ENCODE results near the gene CGB2.
"Not testable (repeated sequence)": the region's sequence is repeated elsewhere in the genome, so short reads cannot be mapped to it uniquely, and the experiment has no call there.

Gene CGB2

DNA sequence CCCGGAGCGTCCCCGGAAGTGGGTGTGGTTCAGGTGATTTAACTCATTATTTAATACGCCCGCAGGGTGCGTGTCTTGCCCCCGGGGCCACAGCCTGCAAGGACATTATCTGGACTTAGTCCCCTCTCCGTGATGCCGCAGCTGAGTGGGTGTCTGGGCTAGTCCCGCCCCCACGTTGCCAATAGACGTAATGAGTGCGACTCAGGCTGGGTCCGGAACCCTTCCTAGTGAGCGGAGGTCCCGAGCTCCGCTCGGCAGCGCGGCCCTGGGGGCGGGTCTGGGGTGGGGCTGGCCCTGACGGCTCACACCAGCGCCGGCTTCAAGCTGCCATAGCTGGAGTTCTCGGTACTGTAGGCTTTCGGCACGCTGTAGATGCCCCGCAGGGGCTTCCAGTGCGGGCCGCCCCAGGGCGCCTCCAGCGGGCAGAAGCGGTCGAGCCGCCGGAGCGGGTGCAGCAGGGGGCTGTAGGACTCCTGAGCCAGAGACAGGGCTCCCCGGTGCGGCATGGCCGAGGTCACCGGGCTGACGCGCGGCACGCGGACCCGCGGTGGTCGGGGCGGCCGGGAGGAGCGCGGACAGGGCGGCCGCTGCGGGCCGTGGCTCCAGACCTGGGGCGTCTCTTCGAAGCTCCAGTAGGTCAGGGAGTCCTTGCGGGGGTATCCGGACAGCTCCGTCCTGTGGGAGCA, 13.9 kb upstream of the CGB2 start:
- H3K4me3 Mint-ChIP-seq: peak overlapping the region; percentile 78
- DNase-seq: peak; percentile 75
- H3K27me3 Mint-ChIP-seq: peaks cover 39% of the 10 kb centered on the region
- peaks cover 32% of the 10 kb centered on the region for H3K4me1 Mint-ChIP-seq
- H3K27ac Mint-ChIP-seq: no peak overlapping the region
- CTCF ChIA-PET: interaction anchor here (1.1 to 1.5 kb wide), 4 partner anchors 9 to 181 kb away, joined by 4 to 6 read pairs (median 4); no protein-coding TSS in a partner anchor
- no peaks in the 10 kb centered on the region for H3K9me3 Mint-ChIP-seq
- peaks cover 8% of the 10 kb centered on the region for H3K36me3 Mint-ChIP-seq

DNA sequence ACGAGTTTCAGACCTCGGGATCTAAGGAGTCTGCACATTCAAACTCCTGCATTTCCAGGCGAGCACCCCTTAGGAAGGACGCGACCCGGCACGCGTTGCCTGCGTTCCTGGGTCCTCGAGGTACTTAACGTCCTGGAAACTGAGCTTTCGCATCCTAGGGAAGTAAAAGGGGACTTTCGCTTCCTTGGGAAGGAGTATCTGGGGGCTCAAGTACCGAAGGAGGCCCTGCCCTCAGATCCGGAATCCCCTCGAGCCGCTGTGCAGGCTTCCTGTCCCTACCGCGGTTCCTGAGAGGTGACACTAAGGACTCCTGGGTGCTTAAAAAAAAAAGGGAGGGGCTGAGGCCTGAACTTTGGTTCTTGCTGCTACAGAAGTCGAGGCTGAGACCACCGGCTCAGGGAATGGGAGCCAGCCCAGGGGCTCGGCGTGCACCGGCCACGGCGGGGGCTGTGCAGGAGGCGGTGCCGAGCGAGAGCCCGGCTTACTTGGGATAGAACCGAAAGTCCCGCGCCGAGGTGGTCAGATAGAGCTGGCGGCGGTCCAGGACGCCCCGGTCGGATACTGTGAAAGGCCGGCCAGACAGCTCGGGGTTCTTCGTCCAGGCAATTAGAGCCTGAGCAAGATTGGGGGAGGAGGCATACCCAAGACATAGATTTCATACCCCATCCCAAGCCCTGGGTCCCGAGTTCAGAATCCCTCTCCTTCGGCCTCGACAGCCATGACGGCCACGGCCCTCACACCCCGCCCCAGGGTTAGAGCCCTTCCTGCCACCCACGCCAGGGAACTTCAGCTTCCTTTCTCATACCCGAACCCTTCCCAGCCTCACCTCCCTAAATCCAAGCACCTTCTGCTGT, 13.1 kb upstream of the CGB2 start:
- Mint-ChIP-seq H3K27me3 (peaks cover 39% of the 10 kb centered on the region), H3K4me1 (peaks cover 32% of the 10 kb centered on the region), H3K4me3 (peak overlapping the region; percentile 78)
- peak; percentile 47 for DNase-seq
- H3K36me3 Mint-ChIP-seq, H3K9me3 Mint-ChIP-seq, H3K27ac Mint-ChIP-seq: not testable (repeated sequence)
- CTCF ChIA-PET: interaction anchor here (1.0 to 1.8 kb wide), 8 partner anchors 9 to 180 kb away, joined by 3 to 8 read pairs (median 4); partner anchors contain the start of genes GYS1 and RUVBL2

DNA sequence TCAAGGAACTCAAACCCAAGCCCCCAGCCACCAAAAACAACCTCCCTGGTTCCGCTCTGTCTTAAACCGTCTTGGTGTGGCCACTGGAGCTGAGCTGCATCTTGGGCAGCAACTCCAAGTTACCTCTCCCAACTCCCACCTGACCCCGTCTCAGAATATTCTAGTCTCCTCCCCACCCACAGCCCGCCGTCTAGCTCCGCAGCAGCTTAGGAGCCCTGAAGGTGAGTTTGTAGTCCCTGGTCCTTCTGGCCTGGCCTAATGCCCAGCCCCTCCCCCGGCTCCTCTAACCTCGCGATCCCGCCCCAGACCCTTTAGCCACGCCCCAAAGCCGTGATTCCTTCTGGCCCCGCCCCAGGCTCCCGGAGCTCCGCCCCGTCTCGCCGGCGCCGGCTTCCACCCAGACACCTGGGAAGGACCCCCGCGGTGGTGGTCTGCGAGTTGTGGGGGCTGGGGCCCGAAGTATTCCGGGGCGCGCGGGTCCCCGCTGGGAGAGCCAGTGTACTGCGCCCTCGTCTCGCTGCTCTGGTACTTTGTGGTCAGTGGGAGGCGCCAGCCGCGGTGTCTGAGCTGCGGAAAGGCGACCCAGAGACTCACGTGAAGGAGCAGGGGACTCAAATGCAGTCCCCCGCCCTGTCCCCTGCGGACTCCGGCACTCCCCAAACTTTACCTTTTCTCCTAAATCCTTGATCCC, 12.3 kb upstream of the CGB2 start:
- peaks cover 39% of the 10 kb centered on the region for H3K27me3 Mint-ChIP-seq
- peak; percentile 73 for DNase-seq
- no peak overlapping the region for H3K27ac Mint-ChIP-seq
- H3K36me3 Mint-ChIP-seq: peaks cover 8% of the 10 kb centered on the region
- no peaks in the 10 kb centered on the region for H3K9me3 Mint-ChIP-seq
- H3K4me1 Mint-ChIP-seq: peaks cover 32% of the 10 kb centered on the region
- peak overlapping the region; percentile 78 for H3K4me3 Mint-ChIP-seq
- CTCF ChIA-PET: interaction anchor here (1.0 to 1.8 kb wide), 4 partner anchors 10 to 49 kb away, joined by 3 to 8 read pairs (median 3); partner anchors contain the start of genes GYS1 and RUVBL2

DNA sequence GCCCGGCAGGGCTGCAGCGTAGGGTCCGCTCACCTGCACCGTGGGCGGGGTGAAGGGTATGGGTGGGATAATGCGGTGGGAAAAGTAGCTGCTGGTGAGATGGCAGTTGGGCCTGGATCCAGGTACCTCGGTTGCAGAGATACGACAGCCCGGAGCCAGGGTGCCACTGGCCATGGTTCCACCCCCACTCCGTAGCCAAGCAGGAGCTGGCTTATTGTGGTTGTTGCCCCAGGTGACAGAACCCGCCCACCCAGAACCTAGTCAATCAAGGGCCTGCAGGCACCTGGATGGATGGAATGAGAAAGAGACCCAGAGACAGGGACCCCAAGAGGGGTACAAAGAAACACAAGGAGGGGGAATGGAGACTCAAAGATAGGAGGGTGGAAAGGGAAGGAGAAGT, 11.3 kb upstream of the CGB2 start:
- Mint-ChIP-seq H3K4me3 (no peak overlapping the region), H3K4me1 (peaks cover 32% of the 10 kb centered on the region), H3K27ac (no peak overlapping the region), H3K9me3 (no peaks in the 10 kb centered on the region), H3K36me3 (peaks cover 6% of the 10 kb centered on the region), H3K27me3 (peaks cover 39% of the 10 kb centered on the region)
- no peak for DNase-seq
- CTCF ChIA-PET: interaction anchor here (1.8 kb wide), 1 partner anchor 20 kb away, joined by 8 read pairs; no protein-coding TSS in a partner anchor

DNA sequence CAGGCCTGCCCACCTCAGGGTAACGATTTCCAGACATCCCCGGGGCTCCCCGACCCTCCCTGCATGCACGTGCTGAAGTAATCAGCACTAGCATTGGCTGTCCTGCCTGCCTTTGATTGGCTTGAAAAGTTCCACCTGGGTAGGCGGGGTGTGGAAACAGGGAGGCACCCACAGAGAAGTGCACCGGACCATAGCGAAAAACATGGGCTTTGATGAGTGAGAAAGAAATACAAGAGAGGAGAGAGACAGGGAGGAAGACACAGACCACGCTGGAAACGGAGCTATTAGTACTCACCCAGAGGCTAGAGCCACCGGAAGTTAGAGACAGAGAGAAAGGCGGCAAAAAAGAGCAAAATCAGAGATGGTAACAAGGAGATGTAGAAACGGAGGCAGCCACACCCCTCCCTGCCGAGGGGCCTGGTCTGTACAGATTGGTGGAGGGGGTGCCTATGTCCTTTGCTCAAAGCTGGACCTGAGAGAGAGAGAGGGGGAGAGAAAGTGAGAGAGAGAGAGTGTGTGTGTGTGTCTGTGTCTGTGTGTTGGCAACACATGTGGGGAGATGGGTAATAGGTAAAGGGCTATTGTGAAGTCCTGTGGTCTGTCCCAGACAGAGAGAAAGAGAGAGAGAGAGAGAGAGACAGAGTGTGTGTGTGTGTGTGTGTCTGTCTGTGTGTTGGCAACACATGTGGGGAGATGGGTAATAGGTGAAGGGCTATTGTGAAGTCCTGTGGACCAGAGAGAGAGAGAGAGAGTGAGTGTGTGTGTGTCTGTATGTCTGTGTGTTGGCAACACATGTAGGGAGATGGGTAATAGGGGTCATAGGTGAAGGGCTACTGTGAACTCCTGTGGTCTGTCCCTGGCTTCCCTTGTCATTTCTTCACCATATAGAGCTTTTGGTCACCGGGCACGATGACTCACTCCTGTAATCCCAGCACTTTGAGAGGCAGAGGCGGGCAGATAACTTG, 10.5 kb upstream of the CGB2 start:
- Mint-ChIP-seq H3K4me3 (no peak overlapping the region), H3K27ac (no peak overlapping the region), H3K36me3 (no peaks in the 10 kb centered on the region), H3K4me1 (peaks cover 32% of the 10 kb centered on the region), H3K27me3 (peaks cover 39% of the 10 kb centered on the region), H3K9me3 (no peaks in the 10 kb centered on the region)
- no peak for DNase-seq
- CTCF ChIA-PET: interaction anchor here (0.9 kb wide), 1 partner anchor 24 kb away, joined by 4 read pairs; no protein-coding TSS in a partner anchor

DNA sequence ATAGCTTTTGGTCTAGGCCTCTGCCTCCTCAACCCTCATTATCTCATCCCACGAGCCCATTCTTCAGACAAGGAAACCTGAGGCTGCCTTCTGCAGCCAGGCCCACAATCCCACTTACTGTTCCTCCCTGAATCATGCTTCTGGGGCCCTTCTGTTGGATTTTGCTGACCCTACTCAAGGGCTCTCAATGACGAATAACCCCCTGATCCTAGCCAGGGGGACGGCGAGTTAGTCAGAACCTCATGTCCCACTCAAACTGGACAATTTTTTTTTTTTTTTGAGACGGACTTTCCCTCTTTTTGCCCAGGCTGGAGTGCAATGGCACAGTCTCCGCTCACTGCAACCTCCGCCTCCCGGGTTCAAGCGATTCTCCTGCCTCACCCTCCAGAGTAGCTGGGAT, 9.6 kb upstream of the CGB2 start:
- no peaks in the 10 kb centered on the region for H3K36me3 Mint-ChIP-seq
- CTCF ChIA-PET: interaction anchor here (0.9 kb wide), 1 partner anchor 25 kb away, joined by 4 read pairs; no protein-coding TSS in a partner anchor

DNA sequence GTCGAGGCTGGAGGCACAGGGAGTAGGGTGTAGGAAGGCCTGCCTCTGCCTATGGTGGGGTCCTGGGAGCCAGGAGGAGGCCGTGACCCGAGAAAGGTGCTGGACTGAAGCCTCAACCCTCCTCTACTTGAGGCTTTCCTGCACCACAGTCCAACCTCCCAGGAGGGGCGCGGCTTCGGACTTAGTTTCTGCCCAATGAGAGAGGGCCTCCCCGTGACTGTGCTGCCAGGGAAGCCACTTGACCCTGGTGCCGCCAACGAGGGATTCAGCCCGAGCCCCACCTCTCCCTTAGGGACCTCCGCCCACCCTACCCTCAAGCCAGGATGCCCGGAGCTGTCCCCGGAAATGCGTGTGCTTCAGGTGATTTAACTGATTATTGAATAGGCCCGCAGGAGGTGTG, 7.5 kb upstream of the CGB2 start, which contains the start of gene CGB3:
CGB3 (minus strand) TSS at position 101 of the 400 bp plus-strand sequence. CDS start 362 bp downstream, outside the sequence.
- DNase-seq, H3K4me3 Mint-ChIP-seq, CTCF ChIA-PET, H3K36me3 Mint-ChIP-seq, H3K27ac Mint-ChIP-seq, H3K9me3 Mint-ChIP-seq: not testable (repeated sequence)
- Mint-ChIP-seq H3K27me3 (peaks cover 24% of the 10 kb centered on the region), H3K4me1 (peaks cover 14% of the 10 kb centered on the region)

More for the DNA sequence above, 9.6 kb upstream of the CGB2 start:
- Mint-ChIP-seq H3K4me1 (peaks cover 30% of the 10 kb centered on the region), H3K27ac (no peak overlapping the region), H3K27me3 (peaks cover 39% of the 10 kb centered on the region), H3K9me3 (no peaks in the 10 kb centered on the region), H3K4me3 (no peak overlapping the region)
- no peak for DNase-seq

DNA sequence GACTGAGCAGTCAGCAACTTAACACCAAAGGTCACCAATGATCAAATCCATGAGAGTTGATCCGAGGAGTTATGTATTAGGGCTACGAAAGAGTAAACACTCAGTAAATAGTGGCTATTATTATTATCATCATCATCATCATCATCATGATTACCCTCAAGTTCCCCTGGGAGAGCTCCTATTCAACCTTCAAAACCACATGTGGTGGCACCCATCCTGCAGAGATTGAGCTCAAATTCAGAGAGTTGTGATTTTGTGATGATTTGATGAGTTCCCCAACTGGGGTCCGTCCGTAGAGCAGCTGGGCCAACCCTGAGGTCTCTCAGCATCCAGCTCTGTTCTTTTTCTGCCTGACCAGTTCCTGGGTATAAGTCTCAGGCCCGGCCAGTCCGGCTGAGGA, 6.6 kb upstream of the CGB2 start:
- not testable (repeated sequence) for H3K4me3 Mint-ChIP-seq

DNA sequence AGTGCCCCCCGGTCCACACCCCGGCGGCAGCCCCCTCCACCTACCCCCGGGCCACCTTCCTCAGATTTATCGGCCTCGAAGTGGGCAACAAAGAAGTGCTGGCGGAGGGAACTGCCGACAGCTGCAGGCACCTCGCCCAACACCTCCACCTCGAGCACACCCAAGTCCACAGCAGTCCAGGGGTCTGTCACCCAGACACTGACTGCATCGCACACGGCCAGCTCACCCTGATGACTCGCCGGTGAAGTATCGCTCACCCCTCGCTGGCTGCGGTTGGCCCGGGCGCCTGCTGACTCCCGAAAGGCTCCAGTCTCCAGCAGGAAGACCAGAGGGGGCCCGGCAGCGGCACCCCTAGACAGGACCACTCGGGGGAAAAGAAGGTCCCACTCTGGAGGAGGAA, 6.1 kb upstream of the CGB2 start:
- H3K36me3 Mint-ChIP-seq, CTCF ChIA-PET, H3K4me1 Mint-ChIP-seq, H3K4me3 Mint-ChIP-seq, H3K9me3 Mint-ChIP-seq, DNase-seq, H3K27ac Mint-ChIP-seq: not testable (repeated sequence)
- peaks cover 10% of the 10 kb centered on the region for H3K27me3 Mint-ChIP-seq

More for the DNA sequence above, 6.6 kb upstream of the CGB2 start:
- DNase-seq, H3K27ac Mint-ChIP-seq, H3K9me3 Mint-ChIP-seq, H3K36me3 Mint-ChIP-seq, H3K4me1 Mint-ChIP-seq, CTCF ChIA-PET: not testable (repeated sequence)
- H3K27me3 Mint-ChIP-seq: peaks cover 15% of the 10 kb centered on the region

DNA sequence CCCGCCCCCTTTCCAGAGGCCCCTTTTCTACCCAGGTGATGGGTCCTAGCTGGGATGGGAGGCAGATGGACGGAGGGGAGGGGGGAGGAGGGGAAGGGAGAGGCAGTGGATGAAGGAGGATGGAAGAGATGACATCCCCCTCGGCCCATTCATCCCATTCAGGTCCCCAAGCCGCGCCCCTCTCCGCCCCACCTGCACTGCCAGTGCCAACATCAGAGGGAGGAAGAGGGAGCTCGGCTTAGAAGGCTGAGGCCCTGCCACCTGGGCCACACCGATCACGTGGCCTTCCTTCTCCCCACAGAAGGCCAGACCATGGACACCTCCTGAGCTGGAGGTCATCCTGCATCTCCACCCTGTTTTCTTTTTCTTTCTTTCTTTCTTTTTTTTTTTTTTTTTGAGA, 3.0 kb upstream of the CGB2 start:
- DNase-seq, H3K4me3 Mint-ChIP-seq, H3K27ac Mint-ChIP-seq, H3K36me3 Mint-ChIP-seq, CTCF ChIA-PET, H3K4me1 Mint-ChIP-seq, H3K9me3 Mint-ChIP-seq: not testable (repeated sequence)
- H3K27me3 Mint-ChIP-seq: peaks cover 10% of the 10 kb centered on the region

DNA sequence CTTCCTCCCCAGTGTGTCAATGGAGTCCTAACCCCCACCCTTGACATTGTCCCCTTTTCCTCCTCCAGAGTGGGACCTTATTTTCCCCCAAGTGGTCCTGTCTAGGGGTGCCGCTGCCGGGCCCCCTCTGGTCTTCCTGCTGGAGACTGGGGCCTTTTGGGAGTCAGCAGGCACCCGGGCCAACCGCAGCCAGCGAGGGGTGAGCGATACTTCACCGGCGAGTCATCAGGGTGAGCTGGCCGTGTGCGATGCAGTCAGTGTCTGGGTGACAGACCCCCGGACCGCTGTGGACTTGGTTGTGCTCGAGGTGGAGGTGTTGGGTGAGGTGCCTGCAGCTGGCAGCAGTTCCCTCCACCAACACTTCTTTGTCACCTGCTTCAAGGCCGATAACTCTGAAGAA, 1.9 kb upstream of the CGB2 start:
- H3K9me3 Mint-ChIP-seq, H3K27ac Mint-ChIP-seq, H3K4me3 Mint-ChIP-seq, H3K36me3 Mint-ChIP-seq, H3K4me1 Mint-ChIP-seq, DNase-seq: not testable (repeated sequence)
- peaks cover 10% of the 10 kb centered on the region for H3K27me3 Mint-ChIP-seq
- CTCF ChIA-PET: interaction anchor here (1.8 kb wide), 1 partner anchor 242 kb away, joined by 5 read pairs; no protein-coding TSS in a partner anchor

DNA sequence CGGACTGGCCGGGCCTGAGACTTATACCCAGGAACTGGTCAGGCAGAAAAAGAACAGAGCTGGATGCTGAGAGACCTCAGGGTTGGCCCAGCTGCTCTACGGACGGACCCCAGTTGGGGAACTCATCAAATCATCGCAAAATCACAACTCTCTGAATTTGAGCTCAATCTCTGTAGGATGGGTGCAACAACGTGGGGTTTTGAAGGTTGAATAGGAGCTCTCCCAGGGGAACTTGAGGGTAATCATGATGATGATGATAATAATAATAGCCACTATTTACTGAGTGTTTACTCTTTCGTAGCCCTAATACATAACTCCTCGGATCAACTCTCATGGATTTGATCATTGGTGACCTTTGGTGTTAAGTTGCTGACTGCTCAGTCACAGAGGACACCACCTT, 1.4 kb upstream of the CGB2 start:
- not testable (repeated sequence) for H3K36me3 Mint-ChIP-seq, H3K9me3 Mint-ChIP-seq, H3K4me1 Mint-ChIP-seq, H3K4me3 Mint-ChIP-seq, H3K27ac Mint-ChIP-seq, DNase-seq
- H3K27me3 Mint-ChIP-seq: peaks cover 11% of the 10 kb centered on the region
- CTCF ChIA-PET: interaction anchor here (1.8 kb wide), 1 partner anchor 242 kb away, joined by 5 read pairs; no protein-coding TSS in a partner anchor

DNA sequence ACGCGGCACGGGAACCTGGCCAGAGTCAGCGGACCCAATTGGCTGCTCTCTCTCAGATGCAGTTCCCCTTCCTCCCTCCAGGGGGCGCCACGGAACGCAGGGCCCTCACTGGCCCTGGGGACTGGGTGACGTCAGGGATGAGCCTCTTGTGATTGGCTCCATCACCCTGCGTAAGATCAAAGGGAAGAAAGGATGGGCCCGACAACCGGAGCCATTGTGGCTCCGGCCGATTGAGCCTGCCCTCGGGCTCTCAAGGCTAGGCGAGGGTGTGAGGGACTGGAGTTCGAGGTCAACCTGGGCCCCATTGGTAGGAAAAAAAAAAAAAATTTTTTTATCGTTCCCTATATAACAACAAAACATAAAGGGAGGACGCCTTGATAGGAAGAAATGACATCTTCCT, 5.1 kb downstream of the CGB2 start, which contains the start of gene CGB1:
CGB1 (minus strand) TSS at position 81 of the 400 bp plus-strand sequence. CDS start 184 bp downstream, outside the sequence.
- H3K9me3 Mint-ChIP-seq, H3K36me3 Mint-ChIP-seq, H3K4me1 Mint-ChIP-seq, H3K4me3 Mint-ChIP-seq, CTCF ChIA-PET: not testable (repeated sequence)
- Mint-ChIP-seq H3K27ac (peak within 1 kb of the TSS; percentile 76), H3K27me3 (peaks cover 15% of the 10 kb centered on the region)
- DNase-seq: peak; percentile 65
